NCI-H69 (cell line): Measurements from ENCODE around the gene LCP1.
A peak's percentile ranks its signal among the peaks of the same experiment; 100 is the strongest.
"Not testable (repeated sequence)": the region's sequence is repeated elsewhere in the genome, so short reads cannot be mapped to it uniquely, and the experiment has no call there.

Source experiments
- DNase-seq: peaks from one replicate; lab custom pipeline; 2025; lab: John Stamatoyannopoulos, UW

Gene LCP1

GRCh38 chr13:46182491-46182877, 507 bp upstream of the LCP1 start:
- no peak for DNase-seq

GRCh38 chr13:46181377-46181839, 569 bp downstream of the LCP1 start:
- DNase-seq, result no peak

- no peak for DNase-seq
These were observed 1.8 kb downstream of the LCP1 start for GRCh38 chr13:46179969-46180763.

DNA sequence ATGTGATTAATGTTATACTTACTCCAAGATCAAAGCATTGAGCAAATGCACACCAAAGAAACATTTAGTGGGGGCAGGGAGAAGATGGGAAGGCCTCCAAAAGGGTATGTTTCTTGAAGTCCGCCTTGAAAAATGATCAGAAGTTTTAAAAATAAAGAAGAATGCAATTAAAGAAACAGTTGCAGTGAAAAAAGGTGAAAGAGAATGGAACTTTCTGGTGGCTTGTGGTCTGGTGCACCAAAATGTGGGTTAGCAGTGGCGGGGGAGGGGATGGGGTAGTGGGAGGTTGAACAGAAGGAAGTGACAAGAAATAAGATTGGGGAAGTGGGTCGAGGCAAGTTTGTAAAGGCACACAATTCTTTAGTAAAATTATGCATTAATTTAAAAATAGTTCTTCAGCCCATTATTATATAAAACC, 2.5 kb downstream of the LCP1 start:
- DNase-seq, result no peak

DNA sequence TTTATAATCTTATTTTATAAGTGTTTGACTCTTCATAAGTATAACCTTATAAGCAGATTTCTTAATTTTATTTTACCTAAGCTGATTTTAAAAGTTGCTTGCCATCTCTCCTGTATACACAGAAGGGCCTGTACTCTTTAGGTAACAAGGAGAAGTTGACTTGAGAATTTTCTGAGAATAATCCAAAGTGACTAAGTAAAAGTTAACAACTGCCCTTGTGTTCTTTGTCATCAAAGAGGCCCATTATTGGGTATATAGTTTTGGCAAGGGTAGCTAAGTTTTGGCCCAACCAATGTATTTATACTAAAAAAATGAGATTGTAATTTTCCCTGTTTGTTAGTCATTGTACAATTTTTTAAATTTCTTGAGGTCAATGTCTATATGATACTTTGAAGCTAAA, 3.2 kb downstream of the LCP1 start:
- DNase-seq, result no peak

- no peak for DNase-seq
These were observed 3.8 kb downstream of the LCP1 start for GRCh38 chr13:46178143-46178542.

- no peak for DNase-seq
These were observed 5.2 kb downstream of the LCP1 start for GRCh38 chr13:46176756-46177155.

DNA sequence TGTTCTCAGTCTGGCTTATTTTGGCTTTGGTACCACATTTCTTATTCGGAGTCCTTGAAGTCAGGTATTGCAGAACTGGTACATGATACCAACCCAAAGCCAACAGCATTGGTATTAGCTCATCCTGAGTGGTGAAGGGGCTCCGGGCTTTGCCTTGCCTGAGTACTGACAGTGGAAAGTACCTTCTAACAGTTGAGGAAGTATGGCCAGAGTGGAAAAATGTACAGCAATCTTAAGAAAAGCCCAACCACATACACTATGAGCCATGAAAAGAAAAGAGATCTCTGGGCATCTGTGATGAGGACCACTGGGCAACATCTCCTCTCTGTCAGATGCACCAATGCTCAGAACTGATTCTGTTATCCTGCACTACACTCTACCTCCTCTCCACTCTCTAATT, 8.3 kb downstream of the LCP1 start:
- DNase-seq, result no peak

DNA sequence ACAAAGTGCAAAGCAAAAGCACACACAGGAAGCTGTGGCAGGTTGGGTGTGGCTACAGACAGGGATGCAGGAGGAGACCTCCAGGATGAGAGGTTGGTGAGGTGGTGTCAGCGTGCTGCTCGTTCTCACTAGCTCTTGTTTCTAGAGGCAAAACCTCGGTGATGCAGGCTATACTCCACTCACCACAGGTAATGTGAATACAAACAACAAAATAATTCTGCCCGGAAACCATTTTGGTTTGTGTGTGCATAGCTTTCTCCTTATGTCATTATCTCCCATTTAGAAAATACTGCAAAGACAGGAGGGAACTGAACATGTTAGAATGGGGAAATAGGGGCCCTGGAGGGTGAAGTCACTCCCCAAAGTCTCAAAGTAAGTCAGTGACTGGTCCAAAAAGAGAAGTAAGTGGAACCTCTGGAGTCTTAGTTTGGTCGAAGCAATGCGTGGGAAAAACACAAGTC, 9.4 kb downstream of the LCP1 start:
- DNase-seq, result no peak

DNA sequence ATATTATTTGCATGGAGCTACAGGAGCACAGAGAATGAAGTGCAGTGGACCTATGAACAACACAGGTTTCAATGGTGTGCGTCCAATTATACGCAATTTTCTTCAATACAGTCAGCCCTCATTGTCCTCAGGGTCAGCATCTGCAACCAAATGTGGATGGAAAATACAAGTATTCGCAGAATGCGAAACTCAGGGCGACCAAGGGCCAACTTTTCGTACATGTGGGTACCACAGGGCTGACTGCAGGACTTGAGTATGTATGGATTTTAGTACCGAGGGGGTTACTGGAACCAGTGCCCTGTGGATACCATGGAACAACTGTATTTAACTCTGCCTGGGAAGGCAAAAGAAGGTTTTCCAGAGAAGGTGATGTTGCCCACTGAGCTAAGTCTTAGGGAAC, 10.2 kb downstream of the LCP1 start:
- no peak for DNase-seq

- DNase-seq, result no peak
These were observed 10.8 kb downstream of the LCP1 start for GRCh38 chr13:46171217-46171616.

DNA sequence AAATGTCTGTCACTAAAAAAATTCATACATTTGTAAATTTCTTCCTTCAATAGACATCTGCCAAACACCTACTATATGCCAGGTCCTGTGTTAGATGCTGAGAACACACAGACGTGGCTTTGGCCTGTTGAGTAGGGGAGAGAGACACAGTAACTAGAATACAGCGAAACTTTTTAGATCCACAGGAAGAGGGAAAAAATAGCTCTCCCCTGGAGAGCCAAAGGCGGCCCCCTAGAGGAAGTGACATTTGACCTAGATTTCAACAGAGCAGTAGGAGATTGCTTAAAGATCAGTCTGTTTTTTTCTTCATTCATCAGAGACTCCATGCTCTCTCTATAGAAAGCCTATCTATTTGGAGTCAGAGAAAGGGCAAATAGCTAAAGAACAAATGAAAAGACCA, 11.3 kb downstream of the LCP1 start:
- no peak for DNase-seq

- DNase-seq, result no peak
These were observed 11.7 kb downstream of the LCP1 start for GRCh38 chr13:46170268-46170667.

DNA sequence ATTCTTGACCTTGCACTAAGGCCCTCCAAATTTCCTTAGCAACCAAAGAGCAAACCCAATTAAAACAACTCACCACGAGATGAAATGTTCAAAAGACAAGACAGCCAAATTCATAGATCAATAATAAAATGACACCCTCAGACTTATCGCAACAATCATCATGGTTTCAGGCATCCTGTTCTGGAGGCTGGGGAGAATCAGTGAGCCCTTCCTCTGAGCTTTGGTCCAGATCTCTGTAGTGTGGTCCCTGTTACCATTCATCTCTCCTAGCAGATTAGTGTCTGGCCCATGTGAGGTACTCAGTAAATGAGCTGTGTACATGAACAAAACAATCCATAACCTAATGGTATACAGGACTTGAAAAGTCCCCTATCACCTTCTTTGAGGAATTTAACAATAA, 12.2 kb downstream of the LCP1 start:
- DNase-seq, result no peak

GRCh38 chr13:46168783-46169182, 13.2 kb downstream of the LCP1 start:
- no peak for DNase-seq

- DNase-seq, result no peak
These were observed 13.6 kb downstream of the LCP1 start for GRCh38 chr13:46168341-46168740.

- DNase-seq, result no peak
These were observed 14.9 kb downstream of the LCP1 start for GRCh38 chr13:46166947-46167610.

DNA sequence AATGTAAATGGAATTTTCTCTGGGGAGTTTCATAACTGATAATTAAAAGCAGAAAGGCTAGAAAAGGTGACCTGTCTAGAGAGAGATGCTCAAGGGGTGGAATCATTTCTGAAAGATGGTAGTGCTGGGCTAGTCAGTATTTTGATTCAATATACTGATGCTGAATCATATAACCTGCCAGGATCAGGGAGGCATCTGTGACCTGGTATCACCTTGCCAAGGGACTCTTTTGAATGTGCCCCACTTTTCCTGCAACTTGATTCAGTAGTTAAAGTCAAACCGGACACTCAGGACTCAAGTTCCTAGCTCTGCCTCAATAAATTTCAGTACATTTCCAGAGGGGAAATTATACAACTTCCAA, 15.8 kb downstream of the LCP1 start:
- no peak for DNase-seq

- no peak for DNase-seq
These were observed 16.3 kb downstream of the LCP1 start for GRCh38 chr13:46165485-46166223.

DNA sequence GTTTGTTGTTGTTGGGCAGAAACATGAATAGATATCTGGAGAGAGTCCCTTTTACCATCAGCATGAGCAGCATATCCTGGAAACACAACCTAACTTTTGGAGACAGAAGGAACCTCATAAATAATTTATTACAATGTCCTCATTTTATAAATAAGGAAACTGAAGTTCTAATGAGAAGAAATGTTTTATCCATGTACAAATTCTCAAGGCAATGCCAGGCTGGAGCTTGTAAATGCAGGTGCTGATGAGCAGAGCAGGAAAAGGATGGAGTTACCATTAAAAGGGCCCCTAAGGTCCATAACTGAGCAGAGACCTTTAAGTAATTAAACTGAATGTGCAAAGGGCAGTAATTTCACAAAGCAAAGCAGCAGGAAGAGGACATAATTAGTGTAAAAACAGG, 17.3 kb downstream of the LCP1 start:
- peak; percentile 15 for DNase-seq

DNA sequence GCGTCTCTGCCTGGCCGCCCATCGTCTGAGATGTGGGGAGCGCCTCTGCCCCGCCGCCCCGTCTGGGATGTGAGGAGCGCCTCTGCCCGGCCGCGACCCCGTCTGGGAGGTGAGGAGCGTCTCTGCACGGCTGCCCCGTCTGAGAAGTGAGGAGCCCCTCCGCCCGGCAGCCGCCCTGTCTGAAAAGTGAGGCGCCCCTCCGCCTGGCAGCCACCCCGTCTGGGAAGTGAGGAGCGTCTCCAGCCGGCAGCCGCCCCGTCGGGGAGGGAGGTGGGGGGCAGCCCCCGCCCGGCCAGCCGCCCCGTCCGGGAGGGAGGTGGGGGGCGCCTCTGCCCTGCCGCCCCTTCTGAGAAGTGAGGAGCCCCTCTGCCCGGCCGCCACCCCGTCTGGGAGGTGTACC, 19.2 kb downstream of the LCP1 start:
- DNase-seq, result not testable (repeated sequence)

DNA sequence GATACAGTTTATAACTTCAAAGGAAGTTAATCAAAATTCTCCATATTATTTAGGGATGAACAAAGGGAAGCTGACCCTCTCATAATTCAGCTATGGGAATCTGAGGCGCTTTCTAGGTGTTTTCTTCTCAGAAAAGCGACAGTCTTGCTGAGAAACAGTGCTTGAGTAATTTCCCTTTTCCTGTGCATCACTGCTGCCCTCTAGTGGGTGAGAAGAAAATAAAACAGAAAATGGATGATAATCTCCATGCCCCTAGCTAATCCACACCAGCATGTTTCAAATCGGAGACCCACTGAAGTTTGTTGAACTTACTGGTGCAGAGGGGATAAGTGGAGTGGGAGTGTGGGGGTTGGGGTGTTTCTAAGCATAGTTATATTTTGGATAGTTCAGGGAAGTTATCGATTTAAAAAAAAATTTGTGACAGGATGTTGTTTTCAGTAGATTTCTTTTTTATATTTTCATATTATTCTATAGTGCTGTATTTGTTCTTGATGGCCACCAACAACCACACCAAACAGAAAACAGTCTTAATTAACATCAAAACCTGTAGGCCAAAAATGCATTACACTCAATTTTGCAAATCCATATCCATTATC, 21.4 kb downstream of the LCP1 start:
- DNase-seq, result peak; percentile 53

- DNase-seq, result no peak
These were observed 21.9 kb downstream of the LCP1 start for GRCh38 chr13:46160065-46160464.
